Lung microvascular endothelial cell (primary cell): Measurements from ENCODE around the gene CRLF1. TPM values are rescaled to one million over a fixed set of nuclear protein-coding genes. Genes with fewer than 3 reads are reported as not detected.

Experiments used
- DNase-seq, 2 donors: peaks; one replicate each; pipeline versions ENCODE4 v3.0.0 to v3.0.0-alpha.2; 2010; ENCODE audit warnings: low read depth in 2 of 2
- total RNA-seq: library from RNA; depleted of rRNA; stranded (reverse); fragments of >200 nt; gene quantifications from 2 replicates; pipeline ENCODE4 v1.2.1, GENCODE V29; 2014

Gene CRLF1
- total RNA-seq, 1 donor from 2014 or later = not detected

- peak in 1 of 2 donors; percentile 18 for DNase-seq
Observed at GRCh38 chr19:18558604-18559003, 48.0 kb downstream of the CRLF1 start.

DNA sequence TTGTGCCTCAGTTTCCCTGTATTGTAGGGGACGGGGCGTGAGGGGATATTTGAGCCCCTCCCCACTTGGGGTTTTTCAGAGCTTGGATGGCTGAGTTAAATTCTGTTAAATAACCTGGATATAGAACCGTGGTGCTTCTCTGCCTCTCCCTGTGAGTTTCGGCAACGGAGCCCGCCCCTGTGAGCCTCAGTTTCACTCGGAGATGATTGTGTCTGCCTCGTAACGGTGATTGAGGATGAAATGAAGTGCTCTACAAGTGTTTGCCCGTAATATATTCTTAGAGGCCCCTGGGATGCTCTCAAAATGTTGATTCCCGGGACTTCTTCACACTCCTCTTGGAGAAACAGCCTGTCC lies 48.4 kb downstream of the CRLF1 start:
- peak in 1 of 2 donors; percentile 20 for DNase-seq

- peak; percentile 99 to 100 for DNase-seq
Observed at GRCh38 chr19:18557411-18558201, 49.0 kb downstream of the CRLF1 start, which contains the start of gene KXD1. Gene KXD1, plus strand, starts transcription at chr19:18557870. Its CDS starts 4,187 bp downstream, at chr19:18562057.

GRCh38 chr19:18551631-18552030 lies 55.0 kb downstream of the CRLF1 start:
- no peak for DNase-seq

GRCh38 chr19:18543814-18544475 lies 62.7 kb downstream of the CRLF1 start:
- DNase-seq = peak in 1 of 2 donors; percentile 45

Other genes with a start within 250 kb of the CRLF1 start
- 70.0 and 104 TPM in 2 replicates for gene GDF15, start 220.6 kb downstream of the CRLF1 start, total RNA-seq
- not detected in 2 replicates for gene LRRC25, start 209.2 kb downstream of the CRLF1 start, total RNA-seq
- gene SSBP4, start 187.4 kb downstream of the CRLF1 start, total RNA-seq = 44.0 and 45.8 TPM in 2 replicates
- gene ISYNA1, start 168.7 kb downstream of the CRLF1 start, total RNA-seq = 26.0 and 33.6 TPM in 2 replicates
- gene ELL, start 84.7 kb downstream of the CRLF1 start, total RNA-seq = 10.0 and 17.1 TPM in 2 replicates
- 137 and 167 TPM in 2 replicates for gene FKBP8, start 63.2 kb downstream of the CRLF1 start, total RNA-seq
- 39.5 and 53.4 TPM in 2 replicates for gene KXD1, start 48.9 kb downstream of the CRLF1 start, total RNA-seq
- 955 and 1,121 TPM in 2 replicates for gene UBA52, start 34.9 kb downstream of the CRLF1 start, total RNA-seq
- 43.3 and 53.8 TPM in 2 replicates for gene REX1BD, start 18.0 kb downstream of the CRLF1 start, total RNA-seq
- gene TMEM59L, start 6.1 kb upstream of the CRLF1 start, total RNA-seq = not detected in 2 replicates
- gene KLHL26, start 30.2 kb upstream of the CRLF1 start, total RNA-seq = 1.2 and 1.5 TPM in 2 replicates
- gene CRTC1, start 76.9 kb upstream of the CRLF1 start, total RNA-seq = 0.44 and 0.79 TPM in 2 replicates
- not detected in 2 replicates for gene COMP, start 184.5 kb upstream of the CRLF1 start, total RNA-seq
- 42.9 and 51.6 TPM in 2 replicates for gene UPF1, start 225.2 kb upstream of the CRLF1 start, total RNA-seq